Fibroblast of pulmonary artery (primary cell): Measurements from ENCODE around the gene PIK3CG.
"Not testable (repeated sequence)": the region's sequence is repeated elsewhere in the genome, so short reads cannot be mapped to it uniquely, and the experiment has no call there.

Experiments
- DNase-seq: peaks from one replicate; pipeline ENCODE4 v3.0.0-alpha.2; 2010; ENCODE audit warnings: low read depth
- H3K4me3 ChIP-seq: replicated peaks from 2 replicates; pipeline ENCODE4 v1.5.1; 2011; ENCODE audit warnings: low read depth, mild to moderate bottlenecking, control low read depth, low read length, moderate library complexity
- TF ChIP-seq, protein P1 (sequence below): IDR thresholded peaks from 2 replicates; pipeline ENCODE4 v1.5.1; 2011; ENCODE audit warnings: mild to moderate bottlenecking, control low read depth, low read length, inconsistent platforms; ENCODE audit errors: missing control alignments

PIK3CG gene

DNA sequence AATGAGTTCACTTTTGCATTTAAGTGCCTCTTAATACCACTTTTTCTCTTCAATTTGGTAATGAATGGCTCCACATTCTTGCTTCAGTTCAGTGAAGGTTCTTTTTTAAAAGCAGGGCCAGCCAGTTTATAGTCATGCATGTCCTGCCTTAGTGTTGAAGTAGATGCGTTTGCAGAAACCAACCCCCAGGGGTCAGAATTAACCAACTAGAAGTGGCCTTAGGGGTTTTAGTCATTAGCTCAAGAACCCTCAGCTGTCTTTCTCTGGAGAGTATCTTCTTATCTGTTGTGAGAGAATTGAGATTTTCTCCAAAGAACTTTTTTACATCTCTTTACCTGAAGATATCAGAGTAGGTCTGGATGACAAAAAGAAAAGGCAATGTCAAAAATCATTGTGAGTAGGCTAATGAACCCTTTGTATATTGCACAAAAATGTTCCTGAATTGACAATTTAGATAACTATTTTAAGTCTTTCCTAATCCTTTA lies 82.2 kb downstream of the PIK3CG start:
- no peak overlapping the region for H3K4me3 ChIP-seq
- TF ChIP-seq, protein P1, sequence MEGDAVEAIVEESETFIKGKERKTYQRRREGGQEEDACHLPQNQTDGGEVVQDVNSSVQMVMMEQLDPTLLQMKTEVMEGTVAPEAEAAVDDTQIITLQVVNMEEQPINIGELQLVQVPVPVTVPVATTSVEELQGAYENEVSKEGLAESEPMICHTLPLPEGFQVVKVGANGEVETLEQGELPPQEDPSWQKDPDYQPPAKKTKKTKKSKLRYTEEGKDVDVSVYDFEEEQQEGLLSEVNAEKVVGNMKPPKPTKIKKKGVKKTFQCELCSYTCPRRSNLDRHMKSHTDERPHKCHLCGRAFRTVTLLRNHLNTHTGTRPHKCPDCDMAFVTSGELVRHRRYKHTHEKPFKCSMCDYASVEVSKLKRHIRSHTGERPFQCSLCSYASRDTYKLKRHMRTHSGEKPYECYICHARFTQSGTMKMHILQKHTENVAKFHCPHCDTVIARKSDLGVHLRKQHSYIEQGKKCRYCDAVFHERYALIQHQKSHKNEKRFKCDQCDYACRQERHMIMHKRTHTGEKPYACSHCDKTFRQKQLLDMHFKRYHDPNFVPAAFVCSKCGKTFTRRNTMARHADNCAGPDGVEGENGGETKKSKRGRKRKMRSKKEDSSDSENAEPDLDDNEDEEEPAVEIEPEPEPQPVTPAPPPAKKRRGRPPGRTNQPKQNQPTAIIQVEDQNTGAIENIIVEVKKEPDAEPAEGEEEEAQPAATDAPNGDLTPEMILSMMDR = peak; percentile 73
- DNase-seq = peak; percentile 78

DNA sequence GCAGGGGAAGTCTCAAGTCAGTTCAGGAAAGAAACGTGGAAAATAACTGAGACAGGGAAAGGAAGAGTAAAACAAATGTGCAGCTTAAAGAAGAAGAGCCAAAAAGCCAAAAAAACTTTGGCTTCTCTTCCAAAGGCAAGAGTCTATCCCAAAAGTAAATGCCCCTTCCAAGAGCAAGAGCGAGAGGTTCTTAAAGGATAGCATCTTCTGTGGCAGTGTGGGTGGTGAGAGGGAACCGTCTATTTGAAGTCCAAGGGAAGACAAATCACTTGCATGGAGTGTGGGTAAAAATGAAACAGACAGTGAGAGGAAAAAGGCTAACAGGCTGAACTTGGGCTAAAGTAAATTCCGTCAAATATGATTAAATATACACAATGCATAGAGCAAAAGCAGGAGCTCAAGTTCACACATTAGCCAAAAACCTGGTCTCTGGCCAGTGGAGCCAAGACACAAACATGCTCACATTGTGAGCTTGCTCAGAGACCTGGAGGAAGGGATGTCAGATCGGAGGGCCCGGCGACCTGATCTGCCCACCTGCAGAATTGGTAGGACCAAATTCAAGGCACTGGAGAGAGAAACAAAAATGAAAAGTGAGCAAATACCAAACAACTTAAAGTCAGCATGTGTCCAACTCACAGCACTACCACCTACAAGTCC lies 87.0 kb downstream of the PIK3CG start:
- TF ChIP-seq, protein P1 = no peak
- no peak overlapping the region for H3K4me3 ChIP-seq
- DNase-seq = no peak

DNA sequence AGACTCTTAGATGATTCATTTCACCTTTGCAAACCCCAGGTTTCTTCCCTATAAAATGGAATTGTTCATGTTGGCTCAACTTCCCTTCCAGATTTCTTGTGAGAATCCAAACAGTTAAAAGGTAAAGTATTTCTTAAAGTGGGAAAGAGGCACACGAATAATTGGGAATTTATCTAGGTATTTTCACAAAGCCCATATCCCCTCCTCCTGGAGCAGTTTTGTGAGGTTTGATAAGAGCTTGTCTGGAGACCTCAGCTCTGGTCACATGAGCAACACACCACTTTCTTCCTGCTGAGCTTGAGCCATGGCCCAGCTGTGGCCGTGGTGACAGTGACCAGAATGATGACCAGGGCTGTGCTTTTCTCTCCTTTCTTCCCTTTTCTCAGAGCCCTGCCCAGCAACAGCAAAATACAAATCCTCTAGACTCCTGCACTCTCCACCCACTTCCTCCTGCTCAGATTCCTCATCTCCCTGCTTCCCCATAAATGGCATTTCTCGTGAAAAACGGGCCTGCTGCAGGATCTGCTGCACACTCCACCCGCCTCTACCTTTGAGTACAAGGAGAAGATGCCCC lies 87.7 kb downstream of the PIK3CG start:
- TF ChIP-seq, protein P1 = no peak
- peak; percentile 4 for DNase-seq
- no peak overlapping the region for H3K4me3 ChIP-seq

DNA sequence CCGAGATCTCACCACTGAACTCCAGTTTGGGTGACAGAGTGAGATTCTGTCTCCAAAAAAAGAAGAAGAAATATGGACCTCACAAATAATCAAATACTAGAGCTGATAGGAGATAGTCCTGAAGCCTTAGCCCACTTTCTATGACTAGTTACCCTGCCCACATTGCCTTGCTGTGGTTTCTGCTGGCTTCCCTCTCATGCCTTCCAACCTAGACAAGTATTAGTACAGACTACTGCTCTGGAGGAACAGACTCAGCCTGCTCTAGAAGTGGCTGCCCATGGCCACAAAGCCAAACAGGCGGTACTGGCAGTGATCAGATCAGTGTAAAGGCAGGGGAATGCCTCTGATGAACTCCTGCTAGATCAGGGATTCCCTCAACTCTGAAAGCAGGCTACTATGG lies 89.8 kb downstream of the PIK3CG start:
- no peak for DNase-seq
- TF ChIP-seq, protein P1 = no peak
- no peak overlapping the region for H3K4me3 ChIP-seq

DNA sequence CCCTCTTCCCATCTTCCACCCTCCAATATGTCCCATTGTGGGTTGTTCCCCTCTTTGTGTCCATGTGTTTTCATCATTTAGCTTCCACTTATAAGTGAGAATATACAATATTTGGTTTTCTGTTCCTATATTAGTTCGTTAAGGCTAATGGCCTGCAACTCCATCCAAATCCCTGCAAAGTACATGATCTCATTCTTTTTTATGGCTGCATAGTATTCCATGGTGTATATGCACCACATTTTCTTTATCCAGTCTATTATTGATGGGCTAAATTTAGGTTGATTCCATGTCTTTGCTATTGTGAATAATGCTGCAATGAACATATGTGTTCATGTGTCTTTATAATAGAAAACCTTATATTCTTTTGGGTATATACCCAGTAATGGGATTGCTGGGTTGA lies 90.8 kb downstream of the PIK3CG start:
- H3K4me3 ChIP-seq, DNase-seq: not testable (repeated sequence)
